GM12878 (cell line): Measurements from ENCODE around the gene TAC3. TPM values are rescaled to one million over a fixed set of nuclear protein-coding genes. Genes with fewer than 3 reads are reported as not detected.

Source experiments
- ATAC-seq: fragments of 200-7000 bp; cut with Tn5 transposase; 3 replicates; pipeline ENCODE4 v1.9.1; 2020; ENCODE audit warnings: mild to moderate bottlenecking, moderate library complexity
- BruUV-seq: library from RNA; stranded (reverse); fragments of 400-500 nt; replicated peaks from 2 replicates; lab custom pipeline; 2021; lab: Mats Ljungman, UMichigan
- CTCF ChIA-PET: fragments of 300-600 bp; sonication (Branson Sonifier 250); formaldehyde crosslinking; extraction: SDS; loops from one replicate; lab custom pipeline; 2021; ENCODE audit warnings: inconsistent platforms; lab: Yijun Ruan, JAX
- POLR2A ChIA-PET: fragments of 350-600 bp; formaldehyde crosslinking; extraction: SDS; loops from one replicate; lab custom pipeline; 2021; ENCODE audit warnings: inconsistent platforms; lab: Charles Lee
- RAD21 ChIA-PET: fragments of 300-600 bp; sonication (Branson Sonifier 250); formaldehyde crosslinking; loops from one replicate; lab custom pipeline; 2023; ENCODE audit warnings: antibody characterized with exemption; ENCODE audit not compliant: unreplicated experiment; lab: Charles Lee
- SMC1A ChIA-PET: fragments of 300-600 bp; sonication (Branson Sonifier 250); formaldehyde crosslinking; loops from one replicate; lab custom pipeline; 2023; ENCODE audit not compliant: unreplicated experiment, uncharacterized antibody; lab: Charles Lee
- DNase-seq: peaks from one replicate; pipeline ENCODE4 v3.0.0-alpha.2; 2011; ENCODE audit warnings: low read depth, low spot score
- FAIRE-seq: peaks from 3 replicates; lab custom pipeline; 2011; peaks lifted over from hg19 to GRCh38; lab: Jason Lieb, UNC
- H2AFZ ChIP-seq: 2 replicates; pipeline ENCODE4 v1.6.0; 2011; ENCODE audit warnings: low read depth, low read length, control low read depth; ENCODE audit not compliant: control insufficient read depth
- H3K27ac ChIP-seq: 2 replicates; pipeline ENCODE4 v1.5.1; 2011; ENCODE audit warnings: control low read depth; ENCODE audit not compliant: control insufficient read depth, insufficient read depth
- H3K27me3 ChIP-seq, 2 experiments: replicated peaks in 1 of 2; 2 replicates each; pipeline versions ENCODE4 v1.6.0 to v1.6.1; 2011; ENCODE audit warnings: low read length in 1 of 2; ENCODE audit not compliant: control insufficient read depth in 2 of 2, insufficient read depth in 2 of 2
- H3K36me3 ChIP-seq, 2 experiments: 2 replicates each; pipeline ENCODE4 v1.5.1; 2011; ENCODE audit warnings: low read length in 1 of 2; ENCODE audit not compliant: control insufficient read depth in 2 of 2, insufficient read depth in 2 of 2
- H3K4me1 ChIP-seq: 2 replicates; pipeline ENCODE4 v1.6.1; 2011; ENCODE audit warnings: mild to moderate bottlenecking, low read length, moderate library complexity, mixed read lengths; ENCODE audit not compliant: control insufficient read depth, insufficient read depth
- H3K4me2 ChIP-seq: 2 replicates; pipeline ENCODE4 v1.6.0; 2011; ENCODE audit warnings: control low read depth; ENCODE audit not compliant: control insufficient read depth, insufficient read depth
- H3K4me3 ChIP-seq: fragments of 200-600 bp; sonication (generic); 2 replicates; pipeline ENCODE4 v1.5.1; 2016
- H3K79me2 ChIP-seq: 2 replicates; pipeline ENCODE4 v1.6.0; 2011; ENCODE audit warnings: low read length; ENCODE audit not compliant: control insufficient read depth, insufficient read depth
- H3K9ac ChIP-seq: 2 replicates; pipeline ENCODE4 v1.8.0; 2011; ENCODE audit warnings: low read length, control low read depth, mixed read lengths; ENCODE audit not compliant: control insufficient read depth, insufficient read depth
- H3K9me3 ChIP-seq: replicated peaks from 3 replicates; pipeline ENCODE4 v1.5.1; 2011; ENCODE audit warnings: mild to moderate bottlenecking, low read length; ENCODE audit not compliant: control insufficient read depth, insufficient read depth
- H4K20me1 ChIP-seq: 2 replicates; pipeline ENCODE4 v1.6.0; 2011; ENCODE audit not compliant: control insufficient read depth, insufficient read depth
- EZH2 ChIP-seq: IDR thresholded peaks from 2 replicates; pipeline ENCODE4 v1.6.1; 2012; ENCODE audit warnings: low read depth, mild to moderate bottlenecking, control low read depth, inconsistent platforms, low read length, borderline replicate concordance; ENCODE audit not compliant: control insufficient read depth
- KLF5 ChIP-seq: fragments of 450-650 bp; IDR thresholded peaks from 2 replicates; pipeline ENCODE4 v1.6.1; 2014; ENCODE audit warnings: mild to moderate bottlenecking; ENCODE audit not compliant: partially characterized antibody
- LARP7 ChIP-seq: fragments of 450-650 bp; IDR thresholded peaks from 2 replicates; pipeline ENCODE4 v1.6.1; 2017; ENCODE audit warnings: mild to moderate bottlenecking
- MXI1 ChIP-seq: fragments of 150-350 bp; IDR thresholded peaks from 2 replicates; pipeline ENCODE4 v1.6.1; 2011; ENCODE audit warnings: low read depth, mild to moderate bottlenecking, inconsistent platforms, low read length, improper control_type of control experiment
- MYC ChIP-seq: IDR thresholded peaks from 2 replicates; pipeline ENCODE4 v1.6.1; 2011; ENCODE audit warnings: mild to moderate bottlenecking, low read length, moderate library complexity, inconsistent platforms; ENCODE audit not compliant: insufficient read depth, insufficient replicate concordance, insufficient read length, severe bottlenecking
- SMARCA5 ChIP-seq: fragments of 450-650 bp; IDR thresholded peaks from 2 replicates; pipeline ENCODE4 v1.6.1; 2017; ENCODE audit warnings: mild to moderate bottlenecking
- YY1 ChIP-seq: IDR thresholded peaks from 2 replicates; pipeline ENCODE4 v1.6.1; 2011; ENCODE audit warnings: low read depth, mild to moderate bottlenecking, low read length
- WGBS: methylation state at CpG from one replicate; pipeline ENCODE4 v1.1.6; 2016; ENCODE audit warnings: low lambda C conversion rate; ENCODE audit not compliant: insufficient replicate concordance, insufficient coverage; ENCODE audit errors: missing lambda C conversion rate; 5-methylcytosine and 5-hydroxymethylcytosine counted together
- in situ Hi-C: fragments of 300-500 bp; cut with MboI; formaldehyde crosslinking; loops from 9 replicates; pipeline ENCODE4 v1.14.3; 2018; ENCODE audit warnings: mixed read lengths
- intact Hi-C: fragments of 100-400 bp; cut with micrococcal nuclease; formaldehyde crosslinking; loops from one replicate; pipeline ENCODE4 v1.14.2; 2022; ENCODE audit not compliant: unreplicated experiment
- polyA plus RNA-seq, 11 experiments: library from polyadenylated mRNA; depleted of rRNA in 4 of 11; unstranded in 6 of 11; stranded (reverse) in 5 of 11; fragments of >200 nt; fragmentation: Nextera tagmentation in 4 of 11; fragmentation: Illumina TruSeq in 1 of 11; extraction: Ambion mirVana in 4 of 11; extraction: Trizol in 1 of 11; gene quantifications; 1 replicate in 1 of 11; 2 replicates in 10 of 11; pipeline versions ENCODE4 v1.2.1 to v1.2.3, GENCODE V29; 2011 to 2016; ENCODE audit warnings: inconsistent platforms in 2 of 11, missing spikeins in 2 of 11, low read depth in 1 of 11
- total RNA-seq, 4 experiments: library from RNA; depleted of rRNA in 3 of 4; stranded (reverse); fragments of >200 nt in 3 of 4; fragmentation: Illumina TruSeq in 1 of 4; extraction: Trizol in 1 of 4; gene quantifications; 2 replicates each; pipeline versions ENCODE4 v1.2.1 to v1.2.3, GENCODE V29; 2013 to 2021
- TF ChIP-seq, protein P1 (sequence below): IDR thresholded peaks from 2 replicates; pipeline ENCODE4 v1.6.1; 2011; ENCODE audit warnings: low read depth, mild to moderate bottlenecking, low read length, moderate library complexity, borderline replicate concordance; ENCODE audit errors: extremely low read depth

The TAC3 gene
- total and polyA plus RNA-seq, 10 of the 15 experiments (the other 5 are each of a cell fraction or from before 2014, with no cell fraction given): 0.11 to 0.18 (median 0.13) TPM; not detected in 7

DNA sequence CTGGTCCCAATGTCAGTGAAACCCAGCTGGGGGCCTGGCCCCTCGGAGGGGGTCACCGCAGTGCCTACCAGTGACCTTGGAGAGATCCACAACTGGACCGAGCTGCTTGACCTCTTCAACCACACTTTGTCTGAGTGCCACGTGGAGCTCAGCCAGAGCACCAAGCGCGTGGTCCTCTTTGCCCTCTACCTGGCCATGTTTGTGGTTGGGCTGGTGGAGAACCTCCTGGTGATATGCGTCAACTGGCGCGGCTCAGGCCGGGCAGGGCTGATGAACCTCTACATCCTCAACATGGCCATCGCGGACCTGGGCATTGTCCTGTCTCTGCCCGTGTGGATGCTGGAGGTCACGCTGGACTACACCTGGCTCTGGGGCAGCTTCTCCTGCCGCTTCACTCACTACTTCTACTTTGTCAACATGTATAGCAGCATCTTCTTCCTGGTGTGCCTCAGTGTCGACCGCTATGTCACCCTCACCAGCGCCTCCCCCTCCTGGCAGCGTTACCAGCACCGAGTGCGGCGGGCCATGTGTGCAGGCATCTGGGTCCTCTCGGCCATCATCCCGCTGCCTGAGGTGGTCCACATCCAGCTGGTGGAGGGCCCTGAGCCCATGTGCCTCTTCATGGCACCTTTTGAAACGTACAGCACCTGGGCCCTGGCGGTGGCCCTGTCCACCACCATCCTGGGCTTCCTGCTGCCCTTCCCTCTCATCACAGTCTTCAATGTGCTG, 21.0 kb downstream of the TAC3 start:
- Histone ChIP-seq H3K4me2 (no peak overlapping the region), H3K4me3 (no peak overlapping the region), H3K4me1 (peaks cover 34% of the 10 kb centered on the region), H3K36me3 (no peaks in the 10 kb centered on the region; a peak in 2 of 4 replicates), H2AFZ (no peak overlapping the region), H3K9me3 (no peaks in the 10 kb centered on the region), H3K27me3 (no peaks in the 10 kb centered on the region), H3K9ac (no peak overlapping the region), H3K27ac (no peak overlapping the region), H4K20me1 (no peaks in the 10 kb centered on the region), H3K79me2 (no peaks in the 10 kb centered on the region)
- ATAC-seq (no peak), DNase-seq (no peak), FAIRE-seq (no peak)
- SMC1A ChIA-PET: interaction anchor here (0.9 kb wide), 1 partner anchor 116 kb away, joined by 3 read pairs; the partner anchor contains the start of gene STAT6
- in situ Hi-C loops (no loop called here), intact Hi-C loops (no loop called here)
- POLR2A ChIA-PET: no interaction called here
- WGBS: 91% methylated on average over 26 of the region's 26 CpGs
- RAD21 ChIA-PET: interaction anchor here (0.5 kb wide), 1 partner anchor 379 kb away, joined by 3 read pairs; no protein-coding TSS in a partner anchor
- TF ChIP-seq KLF5 (no peak), MXI1 (no peak), MYC (no peak), LARP7 (no peak), EZH2 (no peak), YY1 (no peak), SMARCA5 (no peak)
- TF ChIP-seq, protein P1, sequence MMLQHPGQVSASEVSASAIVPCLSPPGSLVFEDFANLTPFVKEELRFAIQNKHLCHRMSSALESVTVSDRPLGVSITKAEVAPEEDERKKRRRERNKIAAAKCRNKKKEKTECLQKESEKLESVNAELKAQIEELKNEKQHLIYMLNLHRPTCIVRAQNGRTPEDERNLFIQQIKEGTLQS: no peak
- no TSS peak for BruUV-seq
- CTCF ChIA-PET: interaction anchor here (0.9 to 1.5 kb wide), 5 partner anchors 10 to 245 kb away, joined by 3 to 5 read pairs (median 3); partner anchors contain the start of gene ZBTB39
